Esophagus squamous epithelium (tissue), 5 donors: ENCODE results near the gene ZBBX. TPM values are rescaled to one million over a fixed set of nuclear protein-coding genes. Genes with fewer than 3 reads are reported as not detected.

Experiments
- DNase-seq: peaks from one replicate; lab custom pipeline; 2025; lab: John Stamatoyannopoulos, UW
- H3K27ac ChIP-seq, 4 donors: fragments of 200-600 bp; sonication (generic); one replicate each; pipeline ENCODE4 v1.5.1; 2016 to 2019; ENCODE audit warnings: mild to moderate bottlenecking in 1 of 4
- H3K27me3 ChIP-seq, 4 donors: fragments of 200-600 bp; sonication (generic); 1 replicate in 3 of 4; 2 replicates in 1 of 4; pipeline versions ENCODE4 v1.5.1 to v1.6.0; 2017 to 2021; ENCODE audit warnings: antibody characterized with exemption in 1 of 4
- H3K36me3 ChIP-seq, 3 donors: fragments of 200-600 bp; sonication (generic); one replicate each; pipeline ENCODE4 v1.5.1; 2016 to 2019
- H3K4me1 ChIP-seq, 3 donors: fragments of 200-600 bp; sonication (generic); one replicate each; pipeline ENCODE4 v1.5.1; 2017 to 2019
- H3K4me3 ChIP-seq, 4 donors: fragments of 200-600 bp; sonication (generic); 1 replicate in 3 of 4; 2 replicates in 1 of 4; pipeline ENCODE4 v1.5.1; 2016 to 2019; ENCODE audit warnings: mild to moderate bottlenecking in 2 of 4, moderate library complexity in 1 of 4
- H3K9me3 ChIP-seq, 3 donors: fragments of 200-600 bp; sonication (generic); one replicate each; pipeline ENCODE4 v1.5.1; 2016 to 2019
- CTCF ChIP-seq, 6 experiments: fragments of 450-650 bp in 4 of 6; fragments of 200-600 bp in 2 of 6; sonication (generic) in 2 of 6; IDR thresholded peaks; one replicate each; pipeline ENCODE4 v1.5.1; 2016 to 2019; ENCODE audit warnings: antibody characterized with exemption in 6 of 6, mild to moderate bottlenecking in 4 of 6, moderate library complexity in 4 of 6
- POLR2A ChIP-seq, 4 donors: fragments of 450-650 bp; IDR thresholded peaks; one replicate each; pipeline ENCODE4 v1.6.1; 2017; ENCODE audit warnings: antibody characterized with exemption in 4 of 4, mild to moderate bottlenecking in 4 of 4, moderate library complexity in 3 of 4
- WGBS, 2 donors: methylation state at CpG; one replicate each; pipeline ENCODE4 v1.1.5; 2018; 5-methylcytosine and 5-hydroxymethylcytosine counted together
- intact Hi-C: fragments of 100-400 bp; cut with DNase I; formaldehyde crosslinking; loops from one replicate; pipeline ENCODE4 v1.15.0; 2022
- total RNA-seq, 4 donors: library from RNA; depleted of rRNA; stranded (reverse); fragments of >200 nt; gene quantifications; one replicate each; pipeline ENCODE4 v1.1.0, GENCODE V29; 2016
- donor health status: DM: yes; HTN: yes; CAD: no.

Gene ZBBX
- total RNA-seq, 4 donors from 2014 or later: not detected

GRCh38 chr3:167251678-167252077, 128.4 kb downstream of the ZBBX start:
- no peaks in the 10 kb centered on the region for H3K27me3 ChIP-seq
- H3K27ac ChIP-seq: no peak overlapping the region
- H3K4me3 ChIP-seq: no peak overlapping the region
- H3K4me1 ChIP-seq: no peaks in the 10 kb centered on the region
- H3K9me3 ChIP-seq: no peaks in the 10 kb centered on the region
- DNase-seq: no peak
- 77 to 82% methylated on average over 3 of the region's 3 CpGs for WGBS, 2 donors
- H3K36me3 ChIP-seq: no peaks in the 10 kb centered on the region
- intact Hi-C loops: no loop called here
- TF ChIP-seq CTCF (IDR thresholded peaks at IDR 0.05) (no peak), POLR2A (IDR thresholded peaks at IDR 0.05) (no peak)

- Histone ChIP-seq H3K9me3 (no peaks in the 10 kb centered on the region), H3K4me1 (no peaks in the 10 kb centered on the region), H3K4me3 (no peak overlapping the region), H3K27me3 (no peaks in the 10 kb centered on the region), H3K27ac (no peak overlapping the region), H3K36me3 (no peaks in the 10 kb centered on the region)
- intact Hi-C loops: no loop called here
- DNase-seq: no peak
- TF ChIP-seq CTCF (IDR thresholded peaks at IDR 0.05): no peak
- TF ChIP-seq POLR2A (IDR thresholded peaks at IDR 0.05): no peak
These were observed 133.8 kb downstream of the ZBBX start for GRCh38 chr3:167246252-167246651.

- TF ChIP-seq CTCF (IDR thresholded peaks at IDR 0.05) (no peak), POLR2A (IDR thresholded peaks at IDR 0.05) (no peak)
- H3K36me3 ChIP-seq: no peaks in the 10 kb centered on the region
- no peak for DNase-seq
- no peaks in the 10 kb centered on the region for H3K9me3 ChIP-seq
- H3K4me1 ChIP-seq: no peaks in the 10 kb centered on the region
- H3K27me3 ChIP-seq: no peaks in the 10 kb centered on the region
- no peak overlapping the region for H3K4me3 ChIP-seq
- intact Hi-C loops: no loop called here
- no peak overlapping the region for H3K27ac ChIP-seq
- 60 to 75% methylated on average over 1 of the region's 1 CpG for WGBS, 2 donors
These were observed 138.8 kb downstream of the ZBBX start for GRCh38 chr3:167241048-167241845.

GRCh38 chr3:167228135-167228534, 152.0 kb downstream of the ZBBX start:
- Histone ChIP-seq H3K4me1 (no peaks in the 10 kb centered on the region), H3K36me3 (no peaks in the 10 kb centered on the region), H3K27ac (no peak overlapping the region), H3K9me3 (no peaks in the 10 kb centered on the region), H3K4me3 (no peak overlapping the region), H3K27me3 (no peaks in the 10 kb centered on the region)
- intact Hi-C loops: no loop called here
- 26 to 27% methylated on average over 3 of the region's 3 CpGs for WGBS, 2 donors
- no peak for TF ChIP-seq POLR2A (IDR thresholded peaks at IDR 0.05)
- no peak for TF ChIP-seq CTCF (IDR thresholded peaks at IDR 0.05)
- no peak for DNase-seq

- H3K4me1 ChIP-seq: no peaks in the 10 kb centered on the region
- TF ChIP-seq POLR2A (IDR thresholded peaks at IDR 0.05) (no peak), CTCF (IDR thresholded peaks at IDR 0.05) (no peak)
- intact Hi-C loops: no loop called here
- no peak for DNase-seq
- WGBS, 2 donors: 88 to 94% methylated on average over 1 of the region's 1 CpG
- no peaks in the 10 kb centered on the region for H3K27me3 ChIP-seq
- no peaks in the 10 kb centered on the region for H3K9me3 ChIP-seq
- H3K36me3 ChIP-seq: no peaks in the 10 kb centered on the region
- H3K27ac ChIP-seq: no peak overlapping the region
- H3K4me3 ChIP-seq: no peak overlapping the region
These were observed 154.3 kb downstream of the ZBBX start for GRCh38 chr3:167225821-167226220.
